ENCODE data around the gene HOXA9.

Gene HOXA9

DNA sequence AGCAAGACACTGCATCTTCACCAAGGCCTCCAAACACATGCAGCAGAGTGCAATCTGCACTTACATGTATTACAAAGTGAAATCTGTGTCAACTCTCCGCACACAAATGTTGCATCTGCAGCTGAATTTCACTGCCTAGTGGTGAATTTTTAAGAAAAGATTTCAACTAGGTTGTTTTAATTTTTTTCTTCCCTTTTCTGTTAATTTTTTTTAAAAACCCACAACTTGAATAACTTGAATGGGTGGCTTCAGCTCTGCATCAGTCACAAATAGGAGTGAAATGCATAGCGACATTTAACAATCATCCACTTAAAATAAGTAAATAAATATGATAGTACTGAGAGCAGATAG lies 28.6 kb upstream of the HOXA9 start:
- H3K27ac ChIP-seq (replicated peaks), result no peak overlapping the region
- H3K4me3 ChIP-seq (replicated peaks; ENCODE audit: insufficient read depth, low read length), result no peak overlapping the region
- H3K27me3 ChIP-seq (ENCODE audit: insufficient read depth, poor library complexity, severe bottlenecking), result peaks cover 64% of the 10 kb centered on the region
- DNase-seq (ENCODE audit: low read depth in 1 of 2, low spot score in 1 of 2), result no peak
- TF ChIP-seq, protein P1, sequence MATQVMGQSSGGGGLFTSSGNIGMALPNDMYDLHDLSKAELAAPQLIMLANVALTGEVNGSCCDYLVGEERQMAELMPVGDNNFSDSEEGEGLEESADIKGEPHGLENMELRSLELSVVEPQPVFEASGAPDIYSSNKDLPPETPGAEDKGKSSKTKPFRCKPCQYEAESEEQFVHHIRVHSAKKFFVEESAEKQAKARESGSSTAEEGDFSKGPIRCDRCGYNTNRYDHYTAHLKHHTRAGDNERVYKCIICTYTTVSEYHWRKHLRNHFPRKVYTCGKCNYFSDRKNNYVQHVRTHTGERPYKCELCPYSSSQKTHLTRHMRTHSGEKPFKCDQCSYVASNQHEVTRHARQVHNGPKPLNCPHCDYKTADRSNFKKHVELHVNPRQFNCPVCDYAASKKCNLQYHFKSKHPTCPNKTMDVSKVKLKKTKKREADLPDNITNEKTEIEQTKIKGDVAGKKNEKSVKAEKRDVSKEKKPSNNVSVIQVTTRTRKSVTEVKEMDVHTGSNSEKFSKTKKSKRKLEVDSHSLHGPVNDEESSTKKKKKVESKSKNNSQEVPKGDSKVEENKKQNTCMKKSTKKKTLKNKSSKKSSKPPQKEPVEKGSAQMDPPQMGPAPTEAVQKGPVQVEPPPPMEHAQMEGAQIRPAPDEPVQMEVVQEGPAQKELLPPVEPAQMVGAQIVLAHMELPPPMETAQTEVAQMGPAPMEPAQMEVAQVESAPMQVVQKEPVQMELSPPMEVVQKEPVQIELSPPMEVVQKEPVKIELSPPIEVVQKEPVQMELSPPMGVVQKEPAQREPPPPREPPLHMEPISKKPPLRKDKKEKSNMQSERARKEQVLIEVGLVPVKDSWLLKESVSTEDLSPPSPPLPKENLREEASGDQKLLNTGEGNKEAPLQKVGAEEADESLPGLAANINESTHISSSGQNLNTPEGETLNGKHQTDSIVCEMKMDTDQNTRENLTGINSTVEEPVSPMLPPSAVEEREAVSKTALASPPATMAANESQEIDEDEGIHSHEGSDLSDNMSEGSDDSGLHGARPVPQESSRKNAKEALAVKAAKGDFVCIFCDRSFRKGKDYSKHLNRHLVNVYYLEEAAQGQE (IDR thresholded peaks at IDR 0.05; ENCODE audit: insufficient replicate concordance, low read depth), result no peak
- TF ChIP-seq SPI1 (IDR thresholded peaks at IDR 0.05; ENCODE audit: borderline replicate concordance, low read depth), result no peak
- no peak for TF ChIP-seq POLR2AphosphoS5 (IDR thresholded peaks at IDR 0.05; ENCODE audit: low read depth)
- TF ChIP-seq, protein P2, sequence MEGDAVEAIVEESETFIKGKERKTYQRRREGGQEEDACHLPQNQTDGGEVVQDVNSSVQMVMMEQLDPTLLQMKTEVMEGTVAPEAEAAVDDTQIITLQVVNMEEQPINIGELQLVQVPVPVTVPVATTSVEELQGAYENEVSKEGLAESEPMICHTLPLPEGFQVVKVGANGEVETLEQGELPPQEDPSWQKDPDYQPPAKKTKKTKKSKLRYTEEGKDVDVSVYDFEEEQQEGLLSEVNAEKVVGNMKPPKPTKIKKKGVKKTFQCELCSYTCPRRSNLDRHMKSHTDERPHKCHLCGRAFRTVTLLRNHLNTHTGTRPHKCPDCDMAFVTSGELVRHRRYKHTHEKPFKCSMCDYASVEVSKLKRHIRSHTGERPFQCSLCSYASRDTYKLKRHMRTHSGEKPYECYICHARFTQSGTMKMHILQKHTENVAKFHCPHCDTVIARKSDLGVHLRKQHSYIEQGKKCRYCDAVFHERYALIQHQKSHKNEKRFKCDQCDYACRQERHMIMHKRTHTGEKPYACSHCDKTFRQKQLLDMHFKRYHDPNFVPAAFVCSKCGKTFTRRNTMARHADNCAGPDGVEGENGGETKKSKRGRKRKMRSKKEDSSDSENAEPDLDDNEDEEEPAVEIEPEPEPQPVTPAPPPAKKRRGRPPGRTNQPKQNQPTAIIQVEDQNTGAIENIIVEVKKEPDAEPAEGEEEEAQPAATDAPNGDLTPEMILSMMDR (IDR thresholded peaks at IDR 0.05; ENCODE audit: insufficient read depth, low read length), result no peak
- TF ChIP-seq GABPA (IDR thresholded peaks at IDR 0.05; ENCODE audit: low read depth), result no peak

DNA sequence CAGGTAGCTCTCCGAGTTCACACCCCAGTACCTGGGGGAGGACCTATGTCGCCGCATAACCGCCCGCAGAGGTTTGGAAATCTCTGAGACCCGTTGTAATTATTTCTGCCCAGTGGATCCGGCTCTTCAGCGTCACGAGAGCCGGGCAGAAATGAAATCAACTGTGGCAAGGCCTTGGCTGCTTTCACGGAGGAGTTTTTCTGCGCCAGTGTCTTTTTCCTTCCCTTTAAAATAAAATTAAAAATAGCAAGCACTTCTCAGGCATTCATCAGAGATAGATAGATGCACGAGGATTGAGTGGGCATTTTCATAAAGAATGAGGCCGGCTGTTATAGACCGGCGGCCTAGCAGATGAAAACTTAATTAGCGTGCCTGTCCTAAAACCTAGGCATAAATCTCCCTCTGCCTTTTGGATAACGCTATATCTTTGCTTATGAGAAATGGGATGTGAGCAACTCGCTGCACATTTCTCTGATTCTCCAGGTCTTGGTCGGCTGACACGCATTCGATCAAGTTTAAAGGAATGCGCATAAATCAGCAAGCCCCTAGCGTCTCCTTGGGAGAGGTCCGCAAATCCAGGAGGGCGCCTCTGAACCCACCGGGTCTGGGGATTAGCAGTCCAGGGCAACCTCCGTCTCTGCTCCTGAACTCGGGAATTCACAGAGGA lies 28.1 kb upstream of the HOXA9 start:
- no peak for TF ChIP-seq GABPA (IDR thresholded peaks at IDR 0.05; ENCODE audit: low read depth)
- no peak for TF ChIP-seq SPI1 (IDR thresholded peaks at IDR 0.05; ENCODE audit: borderline replicate concordance, low read depth)
- TF ChIP-seq, protein P1 (IDR thresholded peaks at IDR 0.05; ENCODE audit: insufficient replicate concordance, low read depth), result no peak
- TF ChIP-seq POLR2AphosphoS5 (IDR thresholded peaks at IDR 0.05; ENCODE audit: low read depth), result no peak
- TF ChIP-seq, protein P2 (IDR thresholded peaks at IDR 0.05; ENCODE audit: insufficient read depth, low read length), result no peak
- H3K4me3 ChIP-seq (replicated peaks; ENCODE audit: insufficient read depth, low read length), result peak overlapping the region; percentile 27; the same call in 1 of the 2 replicates

DNA sequence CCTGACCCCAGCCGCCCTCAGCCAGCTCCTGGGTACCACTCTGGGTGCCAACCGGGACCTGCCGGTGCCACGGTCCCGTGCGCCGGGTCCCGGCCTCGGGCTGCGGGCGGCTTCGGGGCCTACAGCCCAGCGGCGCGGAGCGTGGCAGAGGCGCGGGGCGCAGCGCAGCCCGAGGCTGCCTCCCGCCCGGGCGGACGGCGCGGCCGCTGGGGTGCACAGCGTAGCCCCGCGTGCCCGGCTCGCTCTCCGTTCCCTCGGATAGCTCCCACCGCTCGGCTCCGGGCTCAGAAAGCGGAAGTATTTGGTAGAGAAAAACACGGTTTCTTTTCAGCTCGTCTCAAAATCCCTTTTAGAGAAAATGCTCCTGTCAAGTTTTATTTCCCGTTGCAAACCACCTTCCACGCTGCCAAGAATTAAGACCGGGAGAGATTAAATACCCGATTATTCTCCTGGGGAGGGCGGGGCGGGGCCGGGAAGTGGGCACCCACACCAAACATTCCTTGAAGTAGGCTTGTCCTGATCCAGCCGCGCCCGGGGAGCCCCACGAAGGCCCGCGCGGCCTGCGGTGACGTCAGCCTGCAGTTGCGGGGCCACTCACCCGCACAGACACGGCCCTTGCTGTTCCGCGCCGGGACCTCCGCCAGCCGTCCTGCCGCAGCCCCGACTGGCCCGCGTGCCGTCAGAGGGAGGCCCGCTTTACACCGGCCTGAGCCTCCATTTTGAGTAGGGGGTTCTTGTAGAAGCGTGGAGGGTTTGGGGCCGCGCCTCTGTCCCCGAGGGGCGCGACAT lies 27.4 kb upstream of the HOXA9 start:
- DNase-seq (ENCODE audit: low read depth in 1 of 2, low spot score in 1 of 2), result peak in 1 of 2 experiments; percentile 67
- H3K4me3 ChIP-seq (replicated peaks; ENCODE audit: insufficient read depth, low read length), result peak overlapping the region; percentile 27

More for the DNA sequence above, 28.1 kb upstream of the HOXA9 start:
- no peak overlapping the region for H3K27ac ChIP-seq (replicated peaks)
- DNase-seq (ENCODE audit: low read depth in 1 of 2, low spot score in 1 of 2), result no peak
- peaks cover 59% of the 10 kb centered on the region for H3K27me3 ChIP-seq (ENCODE audit: insufficient read depth, poor library complexity, severe bottlenecking)

More for the DNA sequence above, 27.4 kb upstream of the HOXA9 start:
- Histone ChIP-seq H3K27ac (replicated peaks) (no peak overlapping the region), H3K27me3 (ENCODE audit: insufficient read depth, poor library complexity, severe bottlenecking) (peaks cover 59% of the 10 kb centered on the region)
- TF ChIP-seq GABPA (IDR thresholded peaks at IDR 0.05; ENCODE audit: low read depth), result no peak
- no peak for TF ChIP-seq SPI1 (IDR thresholded peaks at IDR 0.05; ENCODE audit: borderline replicate concordance, low read depth)
- TF ChIP-seq, protein P2 (IDR thresholded peaks at IDR 0.05; ENCODE audit: insufficient read depth, low read length), result no peak
- TF ChIP-seq POLR2AphosphoS5 (IDR thresholded peaks at IDR 0.05; ENCODE audit: low read depth), result no peak
- TF ChIP-seq, protein P1 (IDR thresholded peaks at IDR 0.05; ENCODE audit: insufficient replicate concordance, low read depth), result no peak
